ENCODE data around the gene WDR5B. TPM values are rescaled to one million over a fixed set of nuclear protein-coding genes. Genes with fewer than 3 reads are reported as not detected.

WDR5B gene
- total RNA-seq, 4 donors from 2014 or later, result 1.3 to 4.9 (median 2.8) TPM

DNA sequence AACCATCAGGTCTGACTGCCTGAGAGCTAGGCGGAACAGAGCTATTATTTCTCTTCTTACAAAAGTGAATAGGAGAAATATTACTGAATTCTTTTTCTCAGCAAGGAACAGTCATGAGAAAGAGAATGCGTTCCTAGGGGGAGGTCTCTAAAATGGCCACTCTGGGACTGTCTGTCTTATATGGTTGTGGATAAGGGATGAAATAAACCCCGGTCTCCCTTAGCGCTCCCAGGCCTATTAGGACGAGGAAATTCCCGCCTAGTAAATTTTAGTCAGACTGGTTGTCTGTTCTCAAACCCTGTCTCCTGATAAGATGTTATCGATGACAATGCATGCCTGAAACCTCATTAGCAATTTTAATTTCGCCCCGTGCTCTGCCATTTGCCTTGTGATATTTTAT, 20.1 kb upstream of the WDR5B start:
- TF ChIP-seq POLR2A (IDR thresholded peaks at IDR 0.05), result no peak
- TF ChIP-seq, protein P1, sequence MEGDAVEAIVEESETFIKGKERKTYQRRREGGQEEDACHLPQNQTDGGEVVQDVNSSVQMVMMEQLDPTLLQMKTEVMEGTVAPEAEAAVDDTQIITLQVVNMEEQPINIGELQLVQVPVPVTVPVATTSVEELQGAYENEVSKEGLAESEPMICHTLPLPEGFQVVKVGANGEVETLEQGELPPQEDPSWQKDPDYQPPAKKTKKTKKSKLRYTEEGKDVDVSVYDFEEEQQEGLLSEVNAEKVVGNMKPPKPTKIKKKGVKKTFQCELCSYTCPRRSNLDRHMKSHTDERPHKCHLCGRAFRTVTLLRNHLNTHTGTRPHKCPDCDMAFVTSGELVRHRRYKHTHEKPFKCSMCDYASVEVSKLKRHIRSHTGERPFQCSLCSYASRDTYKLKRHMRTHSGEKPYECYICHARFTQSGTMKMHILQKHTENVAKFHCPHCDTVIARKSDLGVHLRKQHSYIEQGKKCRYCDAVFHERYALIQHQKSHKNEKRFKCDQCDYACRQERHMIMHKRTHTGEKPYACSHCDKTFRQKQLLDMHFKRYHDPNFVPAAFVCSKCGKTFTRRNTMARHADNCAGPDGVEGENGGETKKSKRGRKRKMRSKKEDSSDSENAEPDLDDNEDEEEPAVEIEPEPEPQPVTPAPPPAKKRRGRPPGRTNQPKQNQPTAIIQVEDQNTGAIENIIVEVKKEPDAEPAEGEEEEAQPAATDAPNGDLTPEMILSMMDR (IDR thresholded peaks at IDR 0.05), result no peak
- no peak for DNase-seq (ENCODE audit: low spot score in 2 of 2)
- intact Hi-C loops (cut with DNase I; ENCODE audit: low total_unique reads), result no loop called here
- no peak overlapping the region for H3K4me3 ChIP-seq (ENCODE audit: low read depth, poor library complexity, severe bottlenecking)
- 96 to 100% methylated on average over 9 of the region's 9 CpGs for WGBS, 2 donors

GRCh38 chr3:122430371-122430770, 14.5 kb upstream of the WDR5B start:
- intact Hi-C loops (cut with DNase I; ENCODE audit: low total_unique reads), result no loop called here
- no peak overlapping the region for H3K4me3 ChIP-seq (ENCODE audit: low read depth, poor library complexity, severe bottlenecking)
- WGBS, 2 donors, result 95 to 97% methylated on average over 2 of the region's 2 CpGs
- TF ChIP-seq, protein P1 (IDR thresholded peaks at IDR 0.05), result no peak
- TF ChIP-seq POLR2A (IDR thresholded peaks at IDR 0.05), result no peak
- no peak for DNase-seq (ENCODE audit: low spot score in 2 of 2)

DNA sequence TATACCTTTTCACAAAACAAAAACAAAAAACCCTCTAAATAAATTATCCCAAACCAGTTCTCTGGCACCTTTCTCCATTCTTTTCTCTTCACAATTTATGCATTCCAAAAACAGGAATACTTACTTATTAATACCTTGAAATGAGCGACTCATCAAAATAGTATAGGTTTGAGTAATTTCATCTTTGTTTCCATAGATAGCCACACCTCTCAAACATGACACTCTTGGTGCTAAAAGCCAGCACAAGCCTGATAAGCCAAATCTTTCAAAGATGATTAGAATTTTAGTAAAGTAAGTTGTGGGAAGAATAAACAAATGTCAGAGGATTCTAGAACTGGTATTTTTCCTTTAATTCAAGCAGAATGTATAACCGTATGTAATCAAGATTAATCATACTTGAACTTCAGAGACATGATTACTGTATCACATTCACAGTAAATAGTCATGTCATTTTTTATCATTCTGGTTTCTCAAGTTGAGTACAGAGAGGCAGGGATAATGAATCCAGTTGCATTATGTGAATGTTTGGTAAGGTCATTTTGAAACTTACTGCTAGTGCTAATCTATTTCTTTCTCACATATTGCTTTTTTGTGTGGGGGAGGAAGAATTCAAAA, 12.1 kb upstream of the WDR5B start:
- DNase-seq (ENCODE audit: low spot score in 2 of 2), result no peak
- intact Hi-C loops (cut with DNase I; ENCODE audit: low total_unique reads), result no loop called here
- no peak overlapping the region for H3K4me3 ChIP-seq (ENCODE audit: low read depth, poor library complexity, severe bottlenecking)
- TF ChIP-seq, protein P1 (IDR thresholded peaks at IDR 0.05), result no peak
- TF ChIP-seq POLR2A (IDR thresholded peaks at IDR 0.05), result no peak
- WGBS, 2 donors, result 75 to 81% methylated on average over 2 of the region's 2 CpGs

GRCh38 chr3:122421836-122422235, 6.0 kb upstream of the WDR5B start:
- intact Hi-C loops (cut with DNase I; ENCODE audit: low total_unique reads), result no loop called here
- DNase-seq (ENCODE audit: low spot score in 2 of 2), result no peak
- H3K4me3 ChIP-seq (ENCODE audit: low read depth, poor library complexity, severe bottlenecking), result no peak overlapping the region
- 77 to 82% methylated on average over 2 of the region's 2 CpGs for WGBS, 2 donors
- TF ChIP-seq, protein P1 (IDR thresholded peaks at IDR 0.05), result no peak
- no peak for TF ChIP-seq POLR2A (IDR thresholded peaks at IDR 0.05)

- 60 to 67% methylated on average over 4 of the region's 4 CpGs for WGBS, 2 donors
- intact Hi-C loops (cut with DNase I; ENCODE audit: low total_unique reads), result no loop called here
- DNase-seq (ENCODE audit: low spot score in 2 of 2), result no peak
- H3K4me3 ChIP-seq (ENCODE audit: low read depth, poor library complexity, severe bottlenecking), result no peak overlapping the region
- TF ChIP-seq, protein P1 (IDR thresholded peaks at IDR 0.05), result no peak
- TF ChIP-seq POLR2A (IDR thresholded peaks at IDR 0.05), result no peak
These were observed 5.2 kb upstream of the WDR5B start for GRCh38 chr3:122421101-122421500.

- no peak overlapping the region for H3K4me3 ChIP-seq (ENCODE audit: low read depth, poor library complexity, severe bottlenecking)
- no peak for DNase-seq (ENCODE audit: low spot score in 2 of 2)
- intact Hi-C loops (cut with DNase I; ENCODE audit: low total_unique reads), result no loop called here
- no peak for TF ChIP-seq POLR2A (IDR thresholded peaks at IDR 0.05)
- TF ChIP-seq, protein P1 (IDR thresholded peaks at IDR 0.05), result no peak
- WGBS, 2 donors, result 29 to 41% methylated on average over 14 of the region's 14 CpGs
These were observed 1.1 kb upstream of the WDR5B start for GRCh38 chr3:122416966-122417365.

All from lower leg skin (tissue), 4 donors.